Dermis blood vessel endothelial cell (primary cell): ENCODE measurements around the gene COA1. TPM values are rescaled to one million over a fixed set of nuclear protein-coding genes. Genes with fewer than 3 reads are reported as not detected.
"Not testable (repeated sequence)": the region's sequence is repeated elsewhere in the genome, so short reads cannot be mapped to it uniquely, and the experiment has no call there.

ENCODE experiments used
- DNase-seq: peaks from one replicate; pipeline ENCODE4 v3.0.0; 2010
- total RNA-seq: library from RNA; depleted of rRNA; stranded (reverse); fragments of >200 nt; gene quantifications from 2 replicates; pipeline ENCODE4 v1.2.3, GENCODE V29; 2014

The COA1 gene
- total RNA-seq, 1 donor from 2014 or later = 47.3 TPM

DNA sequence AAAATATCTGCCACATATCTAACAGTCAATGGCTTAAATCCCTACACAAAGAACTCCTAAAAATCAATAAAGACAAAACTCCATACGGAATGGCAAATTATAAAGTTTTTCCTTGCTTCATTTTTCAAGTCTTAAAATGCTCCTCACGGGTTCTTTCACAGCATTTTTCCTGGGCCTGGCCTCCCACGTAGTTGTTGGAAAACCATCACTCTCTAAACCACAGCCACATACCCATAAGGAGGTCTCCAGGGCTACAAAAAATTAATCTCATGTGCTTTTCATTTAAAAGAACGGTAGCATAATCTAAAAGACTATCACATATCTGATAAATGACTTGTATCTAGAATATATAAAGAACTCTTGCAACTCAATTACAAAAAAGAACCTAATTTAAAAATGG, 2.9 kb downstream of the COA1 start:
- no peak for DNase-seq

DNA sequence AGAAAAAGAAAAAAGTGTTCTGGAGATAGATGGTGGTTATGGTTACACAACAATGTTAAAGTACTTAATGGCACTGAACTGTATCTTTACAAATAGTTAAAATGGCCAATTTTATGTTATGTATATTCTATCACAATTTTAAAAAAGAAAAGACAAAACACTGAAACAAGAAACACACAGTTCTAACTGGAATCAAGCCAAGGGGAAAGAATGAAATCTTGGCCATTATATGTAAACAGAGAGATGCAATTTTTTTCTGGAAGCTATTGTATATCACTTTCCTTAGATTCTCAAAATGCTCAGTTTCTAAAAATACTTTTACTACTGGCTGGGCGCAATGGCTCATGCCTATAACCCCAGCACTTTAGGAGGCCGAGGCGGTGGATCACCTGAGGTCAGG, 4.1 kb downstream of the COA1 start:
- no peak for DNase-seq

DNA sequence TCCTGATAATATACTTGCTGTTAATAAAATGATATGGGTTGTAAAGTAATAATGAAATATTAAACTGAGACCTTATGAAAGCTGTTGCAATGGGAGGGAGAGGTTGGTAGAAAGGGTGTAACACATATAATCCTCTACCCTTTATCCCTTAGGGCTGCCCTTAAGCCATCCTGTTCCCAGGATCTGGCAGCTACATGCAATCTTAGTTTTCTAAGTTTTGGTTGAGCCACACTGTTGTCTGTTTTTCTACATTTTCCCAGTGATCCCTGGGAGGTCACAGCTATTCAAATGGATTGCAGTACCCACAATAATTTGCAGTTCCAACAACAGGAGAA, 6.3 kb downstream of the COA1 start:
- no peak for DNase-seq

DNA sequence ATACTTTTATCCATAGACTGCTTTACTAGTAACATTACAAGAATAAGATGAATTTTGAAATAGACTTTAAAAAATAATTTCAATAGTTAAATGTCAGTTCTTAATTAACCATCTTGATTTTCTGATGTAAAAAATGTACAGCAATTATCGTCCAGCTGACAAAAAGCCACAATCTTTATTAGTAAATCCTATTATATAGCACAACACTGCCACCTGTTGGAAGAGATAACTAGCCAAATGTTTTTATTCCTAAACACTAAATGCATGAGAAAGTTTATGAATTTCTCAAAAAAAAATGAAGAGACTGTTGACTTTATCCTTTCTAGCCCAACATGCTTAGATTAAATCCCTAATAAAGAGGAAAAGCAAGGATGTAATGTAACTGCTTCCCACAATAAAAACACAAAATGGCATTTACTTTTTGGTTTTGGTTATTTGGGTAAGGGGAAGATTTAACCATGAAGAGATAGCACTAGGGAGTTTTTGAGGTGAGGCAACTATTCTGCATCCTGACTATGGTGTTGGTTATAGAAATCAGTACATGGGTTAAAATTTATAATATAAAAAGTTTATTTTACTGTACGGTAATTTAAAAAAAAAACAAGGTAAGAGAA, 8.0 kb downstream of the COA1 start:
- DNase-seq = peak; percentile 79

DNA sequence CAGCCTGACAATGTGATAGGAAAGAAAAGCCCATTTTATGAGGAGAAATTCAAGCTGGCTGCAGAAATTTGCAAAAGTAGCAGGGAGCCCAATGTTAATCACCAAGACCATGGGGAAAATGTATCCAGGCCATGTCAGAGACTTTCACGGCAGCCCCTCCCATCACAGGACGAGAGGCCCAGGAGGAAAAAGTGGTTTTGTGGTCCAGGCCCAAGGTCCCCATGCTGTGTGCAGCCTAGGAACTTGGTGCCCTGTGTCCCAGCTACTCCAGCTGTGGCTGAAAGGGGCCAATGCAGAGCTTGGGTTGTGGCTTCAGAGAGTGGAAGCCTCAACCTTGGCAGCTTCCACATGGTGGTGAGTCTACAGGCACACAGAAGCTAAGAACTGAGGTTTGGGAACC, 12.7 kb downstream of the COA1 start:
- DNase-seq = no peak

DNA sequence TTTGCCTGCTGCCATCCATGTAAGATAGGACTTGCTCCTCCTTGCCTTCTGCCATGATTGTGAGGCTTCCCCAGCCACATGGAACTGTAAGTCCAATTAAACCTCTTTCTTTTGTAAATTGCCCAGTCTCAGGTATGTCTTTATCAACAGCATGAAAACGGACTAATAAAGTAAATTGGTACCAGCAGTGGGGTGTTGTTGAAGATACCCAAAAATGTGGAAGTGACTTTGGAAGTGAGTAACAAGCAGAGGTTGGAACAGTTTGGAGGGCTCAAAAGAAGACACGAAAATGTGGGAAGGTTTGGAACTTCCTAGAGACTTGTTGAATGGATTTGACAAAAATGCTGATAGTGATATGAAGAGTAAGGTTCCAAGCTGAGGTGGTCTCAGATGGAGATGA, 13.4 kb downstream of the COA1 start:
- DNase-seq = not testable (repeated sequence)

DNA sequence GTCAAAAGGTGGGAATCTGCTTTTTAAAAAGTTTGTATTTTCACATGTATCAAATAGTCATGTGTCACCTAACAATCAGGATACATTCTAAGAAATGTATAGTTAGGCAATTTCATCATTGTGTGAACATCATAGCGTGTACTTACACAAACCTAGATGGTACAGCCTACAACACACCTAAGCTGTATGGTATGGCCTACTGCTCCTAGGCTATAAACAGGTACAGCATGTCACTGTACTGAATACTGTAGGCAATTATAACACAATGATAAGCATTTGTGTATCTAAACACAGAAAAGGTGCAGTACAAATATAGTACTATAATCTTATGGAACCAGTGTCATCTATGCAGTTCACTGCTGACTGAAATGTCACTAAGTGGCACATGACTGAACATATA, 17.8 kb downstream of the COA1 start:
- no peak for DNase-seq

DNA sequence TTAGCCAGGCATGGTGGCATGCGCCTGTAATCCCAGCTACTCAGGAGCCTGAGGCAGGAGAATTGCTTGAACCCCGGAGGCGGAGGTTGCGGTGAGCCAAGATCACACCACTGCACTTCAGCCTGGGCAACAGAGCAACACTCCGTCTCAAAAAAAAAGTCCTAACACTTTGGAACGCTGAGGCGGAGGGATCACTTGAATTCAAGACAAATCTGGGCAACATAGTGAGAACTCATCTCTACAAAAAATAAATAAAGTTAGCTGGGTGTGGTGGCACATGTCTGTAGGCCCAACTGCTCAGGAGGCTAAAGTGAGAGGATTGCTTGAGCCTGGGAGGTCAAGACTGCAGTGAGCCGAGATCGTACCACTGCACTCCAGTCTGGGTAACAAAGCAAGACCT, 21.3 kb downstream of the COA1 start:
- not testable (repeated sequence) for DNase-seq

DNA sequence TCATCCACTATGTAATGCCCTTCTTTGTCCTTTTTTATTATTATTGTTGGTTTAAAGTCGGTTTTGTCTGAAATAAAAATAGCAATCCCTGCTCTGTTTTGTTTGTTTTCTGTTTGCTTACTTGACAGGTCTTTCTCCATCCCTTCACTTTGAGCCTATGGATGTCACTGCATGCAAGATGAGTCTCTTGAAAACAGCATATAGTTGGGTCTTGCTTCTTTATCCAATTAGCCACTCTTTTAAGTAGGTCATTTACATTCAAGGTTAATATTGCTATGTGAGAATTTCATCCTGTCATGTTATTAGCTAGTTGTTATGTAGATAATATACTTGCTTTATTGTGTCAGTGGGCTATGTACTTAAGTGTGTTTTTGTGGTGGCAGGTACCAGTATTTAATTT, 25.8 kb downstream of the COA1 start:
- DNase-seq = no peak

DNA sequence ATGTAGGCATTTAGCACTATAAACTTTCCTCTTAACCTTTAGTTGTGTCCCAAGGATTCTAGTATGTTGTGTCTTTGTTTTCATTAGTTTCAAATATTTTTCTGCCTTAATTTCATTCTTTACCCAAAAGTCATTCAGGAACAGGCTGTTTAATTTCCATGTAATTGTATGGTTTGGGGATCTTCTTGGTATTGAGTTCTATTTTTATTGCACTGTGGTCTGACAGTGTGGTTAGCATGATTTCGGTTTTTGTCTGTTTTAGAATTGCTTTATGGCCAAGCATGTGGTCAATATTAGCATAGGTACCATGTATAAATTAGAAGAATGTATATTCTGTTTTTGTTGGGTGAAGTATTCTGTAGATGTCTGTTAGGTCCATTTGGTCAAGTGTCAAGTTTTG, 26.3 kb downstream of the COA1 start:
- DNase-seq = no peak

DNA sequence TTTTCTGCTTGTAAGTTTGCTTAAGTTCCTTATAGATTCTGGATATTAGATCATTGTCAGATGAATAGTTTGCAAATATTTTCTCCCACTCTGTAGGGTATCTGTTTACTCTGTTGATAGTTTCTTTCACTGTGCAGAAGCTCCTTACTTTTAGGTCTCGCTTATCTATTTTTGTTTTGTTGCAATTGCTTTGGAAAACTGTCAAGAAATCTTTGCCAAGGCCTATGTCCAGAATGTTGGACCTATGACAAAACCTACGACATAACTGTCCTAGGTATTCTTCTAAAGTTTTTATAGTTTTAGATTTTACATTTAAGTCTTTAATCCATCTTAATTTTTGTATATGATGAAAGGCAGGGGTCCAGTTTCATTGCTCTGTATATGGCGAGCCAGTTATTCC, 27.4 kb downstream of the COA1 start:
- no peak for DNase-seq

DNA sequence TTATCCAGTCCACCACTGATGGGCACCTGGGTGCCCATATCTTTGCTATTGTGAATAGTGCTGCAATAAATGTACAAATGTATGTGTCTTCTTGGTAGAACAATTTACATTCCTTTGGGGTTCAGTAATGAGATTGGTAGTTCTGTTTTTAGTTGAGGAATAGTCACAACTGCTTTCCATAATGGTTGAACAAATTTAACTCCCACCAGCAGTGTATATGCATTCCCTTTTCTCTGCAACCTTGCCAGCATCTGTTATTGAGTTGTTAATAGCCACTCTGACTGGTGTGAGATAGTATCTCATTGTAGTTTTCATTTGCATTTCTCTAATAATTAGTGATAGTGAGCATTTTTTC, 27.8 kb downstream of the COA1 start:
- DNase-seq = no peak

DNA sequence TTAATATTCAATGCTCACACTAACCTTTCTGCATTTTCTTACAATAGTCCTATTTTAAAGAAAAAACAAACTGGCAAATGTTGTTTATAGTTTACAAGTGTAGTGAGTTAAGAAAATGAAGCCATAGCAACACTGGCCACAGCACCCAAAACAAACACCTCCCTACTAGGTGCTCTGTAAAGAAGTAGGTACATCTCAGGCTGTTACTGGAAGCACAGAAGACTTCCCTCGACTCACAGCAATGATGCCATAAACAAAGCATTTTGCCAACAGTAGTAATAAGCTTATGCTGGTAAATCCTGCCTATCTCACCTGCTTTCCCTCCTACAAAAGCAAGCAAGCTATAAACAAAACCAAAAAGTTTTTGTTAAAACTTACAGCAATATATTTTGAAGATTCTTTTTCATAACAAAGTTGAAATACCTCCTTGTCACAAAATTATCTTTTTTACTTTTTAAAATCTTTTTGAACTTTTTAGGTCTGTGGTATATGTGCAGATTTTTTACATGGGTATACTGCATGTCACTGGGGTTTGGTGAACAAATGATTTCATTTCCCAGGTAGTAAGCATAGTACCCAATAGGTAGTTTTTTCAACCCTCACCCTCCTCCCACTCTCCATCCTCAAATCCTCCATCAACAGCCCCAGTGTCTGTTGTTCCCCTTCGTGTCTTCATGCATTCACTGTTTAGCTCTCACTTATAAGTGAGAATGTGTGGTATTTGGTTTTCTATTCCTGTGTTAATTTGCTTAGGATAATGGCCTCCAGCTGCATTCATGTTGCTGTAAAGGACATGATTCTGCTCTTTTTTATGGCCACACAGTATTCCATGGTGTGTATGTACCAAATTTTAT, 28.4 kb downstream of the COA1 start:
- no peak for DNase-seq

DNA sequence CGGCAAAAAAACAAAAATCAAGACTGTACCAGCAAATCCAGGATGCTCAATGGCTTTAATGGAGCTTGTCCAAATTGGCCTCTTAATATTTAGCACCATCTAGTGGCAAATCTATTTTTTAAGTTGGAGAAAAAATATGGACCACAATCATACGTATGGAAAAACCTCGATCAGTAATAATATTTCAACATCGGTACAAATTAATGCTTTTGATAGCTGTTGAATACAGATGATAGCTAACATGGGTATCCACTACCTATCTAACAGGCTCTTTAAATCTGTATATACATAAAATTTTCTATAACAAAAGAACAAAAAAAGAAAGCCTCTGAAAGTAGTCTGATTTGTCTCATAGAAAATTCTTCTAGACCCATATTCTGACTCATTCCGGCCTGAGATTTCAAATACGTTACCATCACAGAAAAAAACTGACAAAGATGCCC, 29.2 kb downstream of the COA1 start:
- DNase-seq = peak; percentile 79

DNA sequence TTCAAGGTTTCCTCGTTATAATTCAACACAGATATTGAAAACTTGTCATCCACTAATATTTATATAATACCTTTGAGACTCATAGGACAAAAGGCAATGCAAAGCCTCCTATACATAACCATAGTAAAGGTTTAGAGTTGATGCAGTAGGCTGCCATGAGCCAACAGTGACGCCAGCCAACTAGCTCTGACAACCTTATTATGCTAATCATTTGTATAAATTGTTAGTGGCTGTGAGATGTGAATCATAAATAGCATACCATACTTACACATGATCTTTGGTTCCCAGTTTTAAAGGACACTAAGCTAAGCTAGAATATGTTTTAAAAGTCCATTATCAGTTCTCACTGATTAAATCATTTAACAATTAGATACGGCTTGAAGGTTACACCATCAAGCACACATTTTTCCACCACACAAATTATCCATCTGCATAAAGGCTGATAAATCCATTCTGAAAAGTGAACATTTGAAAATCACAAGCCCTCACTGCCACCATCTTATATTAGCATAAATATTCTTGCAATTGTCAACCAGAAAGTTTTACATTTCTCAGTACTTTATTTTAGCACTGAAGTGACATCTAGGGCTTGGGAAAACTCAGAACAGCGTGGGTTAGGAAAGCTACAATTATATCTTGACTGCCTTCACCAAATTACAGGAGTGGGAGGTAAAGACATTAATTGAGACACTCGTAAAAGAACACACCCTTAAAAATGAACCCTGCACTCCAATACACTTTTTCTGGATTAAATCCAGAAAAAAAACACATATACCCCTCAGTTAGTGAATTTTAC, 30.7 kb downstream of the COA1 start:
- DNase-seq = no peak

DNA sequence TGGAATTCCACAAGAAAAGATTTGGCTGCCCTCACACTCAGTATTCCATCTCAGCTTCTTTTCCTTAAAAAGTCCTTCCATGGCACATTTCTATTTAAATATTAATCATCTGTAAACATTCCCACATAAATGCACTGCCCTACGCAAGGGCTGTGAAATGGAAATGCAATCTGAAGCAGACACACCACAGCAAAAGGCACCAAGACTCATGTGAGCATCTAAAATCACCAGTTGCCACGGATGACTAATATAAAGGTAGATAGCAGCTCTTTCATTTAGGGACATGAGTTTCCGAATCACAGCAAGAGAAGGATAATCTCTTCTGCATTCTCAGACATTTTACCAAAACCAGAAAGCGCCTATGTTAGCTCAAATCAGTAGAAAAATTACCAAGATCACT, 31.6 kb downstream of the COA1 start:
- no peak for DNase-seq

DNA sequence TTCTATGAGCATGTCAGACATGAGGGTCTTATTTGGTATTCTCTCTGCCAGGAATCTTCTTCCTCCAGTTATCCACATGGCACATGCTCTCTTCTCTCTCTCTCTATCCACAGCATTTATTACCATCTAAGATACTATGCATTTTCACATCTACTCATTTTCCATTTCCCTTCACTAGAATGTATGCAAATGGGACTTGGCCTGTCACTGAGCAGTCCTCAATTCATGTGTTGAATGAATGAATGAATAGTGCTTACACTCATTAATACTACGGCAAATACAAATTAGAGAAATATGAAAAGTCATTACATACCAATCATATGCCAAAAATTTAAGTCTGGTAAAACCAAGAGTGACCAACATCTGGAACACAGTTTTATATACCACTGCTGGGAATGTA, 34.0 kb downstream of the COA1 start:
- no peak for DNase-seq

DNA sequence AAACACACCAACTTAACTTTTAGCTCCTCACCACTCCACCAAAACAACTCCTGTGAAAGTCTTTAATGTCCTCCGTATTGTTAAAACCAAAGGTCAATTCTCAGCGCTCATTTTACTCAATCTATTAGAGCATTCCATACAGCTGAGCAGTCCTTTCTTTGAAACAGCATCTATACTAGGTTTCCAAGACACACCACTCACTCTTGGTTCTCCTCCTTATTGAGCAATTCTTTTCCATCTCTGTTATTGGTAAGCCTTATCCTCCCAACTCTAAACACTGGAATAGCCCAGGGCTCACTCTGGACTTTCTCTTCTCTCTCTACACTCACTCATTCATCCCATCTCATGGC, 34.9 kb downstream of the COA1 start:
- peak; percentile 31 for DNase-seq

DNA sequence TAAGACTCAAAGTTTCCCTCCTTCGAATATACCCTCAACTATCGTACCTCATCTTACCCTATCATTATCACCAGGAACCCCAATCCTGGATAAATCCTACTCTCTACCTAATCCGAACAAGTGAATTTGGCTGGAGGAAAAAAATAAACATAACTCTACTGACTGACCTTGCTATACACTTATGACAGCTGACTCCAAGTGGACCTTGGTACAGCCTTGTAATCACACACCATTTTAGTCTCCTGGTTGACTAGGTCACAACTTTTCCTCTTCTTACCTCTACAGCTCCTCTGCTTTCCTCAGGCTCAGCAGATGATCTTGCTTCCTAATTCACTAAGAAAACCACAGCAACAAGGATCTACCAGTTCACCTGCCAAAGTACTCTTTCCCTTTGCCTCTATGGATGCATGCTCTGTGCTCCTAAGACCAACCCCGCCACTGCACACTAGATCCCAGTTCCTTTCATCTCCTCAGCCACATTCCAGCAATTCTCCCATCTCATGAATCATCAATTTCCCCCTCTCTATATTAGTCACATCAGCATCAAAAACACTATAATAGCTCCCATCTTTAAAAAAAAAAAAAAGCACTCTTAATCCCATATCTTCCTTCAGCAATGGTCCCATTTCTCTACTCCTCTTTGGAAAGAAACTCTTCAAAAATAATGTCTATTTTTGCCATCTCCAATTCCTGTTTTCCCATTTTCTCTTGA, 35.5 kb downstream of the COA1 start:
- peak; percentile 73 for DNase-seq

DNA sequence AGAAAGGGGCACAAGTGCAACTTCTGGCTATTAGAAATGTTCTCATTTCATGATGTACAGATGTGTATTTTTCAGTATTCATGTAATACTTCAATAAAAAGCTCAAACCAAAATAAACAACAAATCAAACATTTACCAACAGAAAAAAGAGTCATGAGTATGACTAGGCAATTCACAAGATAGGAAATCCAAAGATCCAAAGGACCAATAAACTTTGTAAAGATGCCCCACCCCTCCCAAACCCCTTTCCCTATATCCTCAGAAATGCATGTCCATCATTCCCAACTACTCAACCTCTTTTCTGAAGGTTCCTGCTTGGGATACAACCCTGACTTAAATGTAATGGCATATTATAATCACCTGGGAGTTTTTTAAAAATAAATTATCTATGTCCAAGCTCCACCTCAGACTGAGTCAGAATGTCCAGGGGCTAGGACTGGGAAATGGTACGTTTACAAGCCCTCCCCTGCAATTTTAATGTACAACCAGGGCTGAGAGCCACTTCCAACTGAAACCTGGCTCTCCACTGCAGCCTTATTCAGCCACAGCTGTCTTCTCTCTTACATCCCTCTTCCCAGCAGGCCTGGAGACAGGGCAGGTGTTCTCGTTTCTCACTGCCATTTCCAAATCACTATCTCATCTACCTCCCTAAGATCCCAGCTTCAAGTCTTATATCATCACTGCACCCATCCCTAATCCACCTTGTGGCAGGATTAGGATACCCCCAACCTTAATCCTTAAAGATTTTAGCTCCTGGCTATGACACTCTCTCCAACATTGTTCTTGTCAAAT, 36.5 kb downstream of the COA1 start:
- no peak for DNase-seq

DNA sequence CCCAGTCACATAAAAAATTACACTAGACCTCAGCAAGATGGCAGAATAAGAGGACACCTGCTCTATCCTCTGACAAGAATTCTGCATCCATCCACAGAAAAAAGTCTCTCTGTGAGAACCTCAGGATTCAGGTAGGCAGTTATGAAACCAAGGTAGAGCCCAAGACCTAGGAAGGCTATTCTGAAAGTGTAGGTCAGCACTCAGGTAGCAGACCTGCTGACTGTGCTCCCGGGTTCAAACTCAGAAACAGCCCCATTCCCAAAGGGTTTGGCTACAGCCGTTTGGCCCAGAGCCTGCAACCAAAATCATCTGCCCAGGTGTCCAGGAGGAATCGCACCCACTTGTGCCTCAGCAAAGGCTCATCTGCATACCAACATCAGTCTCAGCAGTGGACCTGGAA, 37.7 kb downstream of the COA1 start:
- DNase-seq = no peak

DNA sequence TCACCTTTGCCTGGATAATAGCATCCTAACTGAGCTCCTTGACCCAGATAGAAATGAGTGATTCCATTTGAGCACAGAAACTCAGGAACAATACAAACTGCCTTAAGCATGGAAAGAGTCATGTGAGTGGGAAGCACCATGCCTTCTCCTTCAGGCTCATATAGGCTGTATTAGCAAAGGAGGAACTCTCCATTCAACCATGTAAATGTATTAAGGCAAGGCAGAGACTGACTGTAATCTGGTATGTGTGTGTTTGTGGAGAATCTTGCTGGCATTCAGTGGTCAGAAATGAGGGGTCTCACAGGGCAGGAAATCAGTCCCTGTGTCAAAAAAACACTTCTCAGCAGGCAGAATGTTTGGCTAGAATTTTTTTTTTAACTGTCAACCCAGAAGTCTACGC, 40.2 kb downstream of the COA1 start:
- DNase-seq = no peak
